H1 (cell line): ENCODE measurements around the gene MRM2. TPM values are rescaled to one million over a fixed set of nuclear protein-coding genes. Genes with fewer than 3 reads are reported as not detected.

Experiments
- CTCF ChIA-PET: fragments of 300-600 bp; sonication (Branson Sonifier 250); formaldehyde crosslinking; loops from one replicate; lab custom pipeline; 2021; ENCODE audit not compliant: partially characterized antibody; lab: Charles Lee
- POLR2A ChIA-PET: fragments of 300-600 bp; sonication (Branson Sonifier 250); formaldehyde crosslinking; loops from one replicate; lab custom pipeline; 2021; ENCODE audit warnings: inconsistent platforms; ENCODE audit not compliant: partially characterized antibody; lab: Charles Lee
- DNase-seq, 2 experiments: peaks; one replicate each; pipeline versions ENCODE4 v3.0.0 to v3.0.0-alpha.2; 2010 to 2022; ENCODE audit warnings: low spot score in 2 of 2, low read depth in 1 of 2, mixed read lengths in 1 of 2
- FAIRE-seq: peaks from 2 replicates; lab custom pipeline; 2011; peaks lifted over from hg19 to GRCh38; lab: Jason Lieb, UNC
- H2AFZ ChIP-seq: 2 replicates; pipeline ENCODE4 v1.8.1; 2012; ENCODE audit warnings: low read length, inconsistent platforms
- H2AK5ac ChIP-seq: 2 replicates; pipeline ENCODE4 v1.6.1; 2013; ENCODE audit warnings: low read depth, low read length
- H2BK120ac ChIP-seq: replicated peaks from 2 replicates; pipeline ENCODE3; 2013; ENCODE audit warnings: low read depth, low read length, inconsistent platforms
- H2BK12ac ChIP-seq: 2 replicates; pipeline ENCODE4 v1.6.1; 2013; ENCODE audit warnings: low read depth, low read length
- H2BK15ac ChIP-seq: 2 replicates; pipeline ENCODE4 v1.6.1; 2013; ENCODE audit warnings: low read length
- H2BK20ac ChIP-seq: 2 replicates; pipeline ENCODE4 v1.6.1; 2013; ENCODE audit warnings: low read length
- H2BK5ac ChIP-seq: 2 replicates; pipeline ENCODE4 v1.6.1; 2013; ENCODE audit warnings: low read depth, low read length
- H3K14ac ChIP-seq: 2 replicates; pipeline ENCODE4 v1.6.1; 2013; ENCODE audit warnings: inconsistent platforms; ENCODE audit not compliant: insufficient read length
- H3K18ac ChIP-seq: 2 replicates; pipeline ENCODE4 v1.6.1; 2013; ENCODE audit warnings: low read length; ENCODE audit errors: extremely low read depth
- H3K23ac ChIP-seq: 2 replicates; pipeline ENCODE4 v1.6.1; 2013; ENCODE audit warnings: inconsistent platforms; ENCODE audit not compliant: insufficient read length
- H3K23me2 ChIP-seq: 2 replicates; pipeline ENCODE4 v1.6.1; 2013; ENCODE audit warnings: low read depth, low read length
- H3K27ac ChIP-seq: 2 replicates; pipeline ENCODE4 v1.6.1; 2011; ENCODE audit warnings: low read depth, low read length, inconsistent platforms
- H3K27me3 ChIP-seq, 4 experiments: replicated peaks in 1 of 4; 1 replicate in 1 of 4; 2 replicates in 3 of 4; pipeline versions ENCODE4 v1.6.1 to v1.8.1; 2011 to 2013; ENCODE audit warnings: low read length in 3 of 4, mild to moderate bottlenecking in 3 of 4, inconsistent platforms in 2 of 4, mixed read lengths in 2 of 4, moderate library complexity in 1 of 4; ENCODE audit not compliant: control insufficient read depth in 3 of 4, insufficient read depth in 3 of 4; ENCODE audit errors: extremely low read depth in 1 of 4
- H3K36me3 ChIP-seq, 4 experiments: 2 replicates each; pipeline versions ENCODE4 v1.6.1 to v1.8.1; 2011 to 2013; ENCODE audit warnings: mild to moderate bottlenecking in 4 of 4, low read length in 3 of 4, moderate library complexity in 2 of 4, control low read depth in 1 of 4, inconsistent platforms in 1 of 4; ENCODE audit not compliant: insufficient read depth in 4 of 4, control insufficient read depth in 2 of 4
- H3K4ac ChIP-seq: replicated peaks from 2 replicates; pipeline ENCODE3; 2013; ENCODE audit warnings: low read length, low read depth, mixed read lengths, inconsistent platforms; ENCODE audit not compliant: insufficient read length
- H3K4me1 ChIP-seq, 4 experiments: replicated peaks in 1 of 4; 1 replicate in 1 of 4; 2 replicates in 3 of 4; pipeline versions ENCODE4 v1.6.1 to v1.8.1; 2011 to 2013; ENCODE audit warnings: low read length in 3 of 4, inconsistent platforms in 2 of 4, mixed read lengths in 1 of 4; ENCODE audit not compliant: insufficient read depth in 4 of 4, control insufficient read depth in 3 of 4
- H3K4me2 ChIP-seq, 2 experiments: 2 replicates each; pipeline versions ENCODE4 v1.6.1 to v1.8.1; 2011 to 2013; ENCODE audit warnings: low read depth in 2 of 2, low read length in 2 of 2, control low read depth in 1 of 2, inconsistent platforms in 1 of 2, mild to moderate bottlenecking in 1 of 2; ENCODE audit not compliant: insufficient read depth in 1 of 2
- H3K4me3 ChIP-seq, 4 experiments: fragments of 200-600, 300-600 bp in 1 of 4; sonication (generic), shearing (Covaris generic), sonication (Bioruptor Twin) in 1 of 4; 2 replicates each; pipeline versions ENCODE4 v1.5.1 to v1.8.1; 2011 to 2016; ENCODE audit warnings: low read length in 4 of 4, low read depth in 3 of 4, control low read depth in 2 of 4, inconsistent platforms in 2 of 4, mild to moderate bottlenecking in 2 of 4, mixed read lengths in 1 of 4, moderate library complexity in 1 of 4; ENCODE audit not compliant: insufficient read depth in 2 of 4; ENCODE audit errors: extremely low read depth in 1 of 4
- H3K56ac ChIP-seq: replicated peaks from 2 replicates; pipeline ENCODE3; 2013; ENCODE audit warnings: low read depth, mild to moderate bottlenecking, mixed read lengths, low read length, inconsistent platforms; ENCODE audit not compliant: insufficient read length
- H3K79me1 ChIP-seq: 2 replicates; pipeline ENCODE4 v1.6.1; 2013; ENCODE audit warnings: low read depth, low read length, control low read depth
- H3K79me2 ChIP-seq, 2 experiments: 2 replicates each; pipeline versions ENCODE4 v1.6.1 to v1.8.1; 2012 to 2013; ENCODE audit warnings: low read length in 2 of 2, mild to moderate bottlenecking in 2 of 2, inconsistent platforms in 1 of 2; ENCODE audit not compliant: insufficient read depth in 2 of 2, control insufficient read depth in 1 of 2
- H3K9ac ChIP-seq, 4 experiments: replicated peaks in 1 of 4; 1 replicate in 1 of 4; 2 replicates in 3 of 4; pipeline versions ENCODE4 v1.6.1 to v1.8.1; 2011 to 2013; ENCODE audit warnings: low read depth in 3 of 4, low read length in 3 of 4, control low read depth in 2 of 4, mild to moderate bottlenecking in 2 of 4, moderate library complexity in 2 of 4, inconsistent platforms in 1 of 4; ENCODE audit errors: extremely low read depth in 1 of 4
- H3K9me3 ChIP-seq, 2 experiments: 2 replicates each; pipeline versions ENCODE4 v1.6.1 to v1.8.1; 2012 to 2013; ENCODE audit warnings: mild to moderate bottlenecking in 2 of 2, moderate library complexity in 2 of 2, control low read depth in 1 of 2, inconsistent platforms in 1 of 2, low read depth in 1 of 2, low read length in 1 of 2, mixed read lengths in 1 of 2; ENCODE audit not compliant: insufficient read depth in 2 of 2
- H4K20me1 ChIP-seq, 2 experiments: replicated peaks in 1 of 2; 2 replicates each; pipeline versions ENCODE3 to v1.8.1; 2011 to 2013; ENCODE audit warnings: inconsistent platforms in 2 of 2, low read length in 2 of 2, mild to moderate bottlenecking in 1 of 2; ENCODE audit not compliant: insufficient read depth in 2 of 2, control insufficient read depth in 1 of 2
- H4K5ac ChIP-seq: 2 replicates; pipeline ENCODE4 v1.6.1; 2013; ENCODE audit warnings: low read length, low read depth, mixed read lengths, inconsistent platforms; ENCODE audit not compliant: insufficient read length
- H4K8ac ChIP-seq: 2 replicates; pipeline ENCODE4 v1.8.0; 2013; ENCODE audit warnings: mild to moderate bottlenecking, moderate library complexity, low read length, inconsistent platforms; ENCODE audit not compliant: insufficient read depth; ENCODE audit errors: extremely low read depth
- H4K91ac ChIP-seq: replicated peaks from 2 replicates; pipeline ENCODE3; 2013; ENCODE audit warnings: low read length, mixed read lengths, inconsistent platforms; ENCODE audit not compliant: insufficient read length
- CBX5 ChIP-seq: fragments of 300-800, 300-1000 bp; sonication (generic); IDR thresholded peaks from 2 replicates; pipeline ENCODE4 v1.7.1; 2016; ENCODE audit warnings: antibody characterized with exemption, low read length, low read depth
- GABPA ChIP-seq: IDR thresholded peaks from 2 replicates; pipeline ENCODE4 v1.6.1; 2011; ENCODE audit warnings: mild to moderate bottlenecking, low read length, moderate library complexity, borderline replicate concordance; ENCODE audit not compliant: insufficient read depth
- GTF2F1 ChIP-seq: IDR thresholded peaks from 2 replicates; pipeline ENCODE4 v1.6.1; 2012; ENCODE audit warnings: low read depth, low read length, improper control_type of control experiment, borderline replicate concordance
- JUND ChIP-seq: IDR thresholded peaks from 2 replicates; pipeline ENCODE4 v1.6.1; 2011; ENCODE audit warnings: mild to moderate bottlenecking, improper control_type of control experiment, low read length
- KDM1A ChIP-seq: fragments of 200-600, 300-600 bp; sonication (generic); IDR thresholded peaks from 2 replicates; pipeline ENCODE4 v1.7.1; 2016; ENCODE audit warnings: mild to moderate bottlenecking, low read length, borderline replicate concordance
- POLR2AphosphoS5 ChIP-seq: IDR thresholded peaks from 2 replicates; pipeline ENCODE4 v1.6.1; 2011; ENCODE audit warnings: low read depth, low read length
- RAD21 ChIP-seq, 2 experiments: IDR thresholded peaks in 1 of 2; conservative IDR thresholded peaks in 1 of 2; 2 replicates each; pipeline ENCODE4 v1.6.1; 2011; ENCODE audit warnings: low read depth in 2 of 2, low read length in 2 of 2, improper control_type of control experiment in 1 of 2, inconsistent platforms in 1 of 2, mild to moderate bottlenecking in 1 of 2, moderate library complexity in 1 of 2
- RBBP5 ChIP-seq: IDR thresholded peaks from 2 replicates; pipeline ENCODE4 v1.7.1; 2012; ENCODE audit warnings: low read depth, mild to moderate bottlenecking, inconsistent platforms, low read length, moderate library complexity, borderline replicate concordance
- TBP ChIP-seq: IDR thresholded peaks from 2 replicates; pipeline ENCODE4 v1.6.1; 2011; ENCODE audit warnings: low read depth, low read length, improper control_type of control experiment
- YY1 ChIP-seq: IDR thresholded peaks from 2 replicates; pipeline ENCODE4 v1.6.1; 2011; ENCODE audit warnings: low read depth, mild to moderate bottlenecking, low read length
- WGBS, 2 experiments: shearing (Covaris generic) in 1 of 2; methylation state at CpG; one replicate each; pipeline versions ENCODE4 v1.1.6 to v1.1.7; 2013 to 2015; ENCODE audit warnings: low lambda C conversion rate in 2 of 2, mixed read lengths in 2 of 2, inconsistent platforms in 1 of 2, low coverage in 1 of 2, missing lambda C conversion rate in 1 of 2; ENCODE audit not compliant: insufficient replicate concordance in 2 of 2, insufficient coverage in 1 of 2, insufficient read length in 1 of 2; ENCODE audit errors: extremely low coverage in 1 of 2, missing lambda C conversion rate in 1 of 2; 5-methylcytosine and 5-hydroxymethylcytosine counted together
- polyA plus RNA-seq, 7 experiments: library from polyadenylated mRNA; depleted of rRNA in 3 of 7; stranded (reverse) in 5 of 7; unstranded in 2 of 7; fragments of >200 nt in 5 of 7; fragments of 200-250 nt in 2 of 7; gene quantifications; 1 replicate in 5 of 7; 2 replicates in 1 of 7; 4 replicates in 1 of 7; pipeline versions ENCODE4 v1.2.1 to v1.2.3, GENCODE V29; 2011 to 2013; ENCODE audit warnings: missing spikeins in 2 of 7, mixed read lengths in 2 of 7
- total RNA-seq: library from RNA; stranded (reverse); fragmentation: NEBNext Ultra II Directional; extraction: Animal tissue kit (Norgen Biotek cat#: 25700); gene quantifications from 2 replicates; pipeline ENCODE4 v1.2.1, GENCODE V29; 2021

MRM2 gene
- total and polyA plus RNA-seq, 2 of the 8 experiments (the other 6 are each of a cell fraction or from before 2014, with no cell fraction given) = 17.2 to 38.6 TPM

DNA sequence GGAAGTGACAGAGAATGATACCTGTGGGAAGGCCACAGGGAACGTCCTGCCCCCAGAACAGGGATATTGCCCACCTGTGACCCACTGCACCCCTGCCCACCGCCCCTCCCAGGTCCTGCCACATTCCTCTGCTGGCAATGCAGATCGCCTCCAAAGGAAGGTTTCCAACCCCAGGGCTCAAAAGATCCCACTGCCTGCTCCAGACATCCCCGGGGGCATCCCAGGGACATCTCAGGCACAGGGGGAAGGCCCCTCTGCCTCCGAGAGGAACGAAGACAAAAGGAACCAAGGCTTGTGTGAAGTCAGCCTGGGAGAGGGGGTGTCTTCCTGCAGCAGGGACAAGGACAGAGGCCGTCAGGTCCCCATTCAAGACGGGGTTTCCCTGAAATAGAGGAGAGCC lies 28.5 kb upstream of the MRM2 start:
- Histone ChIP-seq H4K5ac (no peak overlapping the region), H3K4me2 (peak overlapping the region in 1 of 2 experiments; percentile 43; a peak in 1 of 4 replicates), H3K27me3 (no peaks in the 10 kb centered on the region), H2BK20ac (no peak overlapping the region), H2AK5ac (no peak overlapping the region), H3K4me1 (peaks cover 0 to 12% (median 6%) of the 10 kb centered on the region in 4 experiments; a peak in 6 of 7 replicates), H3K79me1 (no peaks in the 10 kb centered on the region), H3K36me3 (peaks cover 0 to 9% (median 4%) of the 10 kb centered on the region in 4 experiments; a peak in 2 of 8 replicates), H3K9ac (no peak overlapping the region), H2BK5ac (peak overlapping the region; percentile 66; the same call in 1 of the 2 replicates), H2AFZ (no peak overlapping the region), H3K14ac (no peak overlapping the region), H3K4ac (no peak overlapping the region), H2BK120ac (no peak overlapping the region), H3K79me2 (no peaks in the 10 kb centered on the region), H4K20me1 (peaks cover 0 to 2% of the 10 kb centered on the region in 2 experiments), H2BK12ac (no peak overlapping the region), H4K8ac (no peak overlapping the region), H3K23me2 (no peaks in the 10 kb centered on the region), H3K18ac (no peak overlapping the region), H3K56ac (no peak overlapping the region), H3K9me3 (no peaks in the 10 kb centered on the region; a peak in 1 of 4 replicates), H3K27ac (no peak overlapping the region), H4K91ac (peak overlapping the region; percentile 91), H3K4me3 (no peak overlapping the region), H3K23ac (no peak overlapping the region), H2BK15ac (no peak overlapping the region)
- no peak for DNase-seq
- CTCF ChIA-PET = interaction anchor here (1.1 kb wide), 2 partner anchors 22 to 38 kb away, joined by 3 to 4 read pairs; partner anchors contain the start of gene MAD1L1
- FAIRE-seq = no peak
- no peak for TF ChIP-seq JUND
- no peak for TF ChIP-seq RBBP5
- no peak for TF ChIP-seq POLR2AphosphoS5
- TF ChIP-seq GABPA = no peak
- no peak for TF ChIP-seq YY1
- TF ChIP-seq TBP = no peak
- TF ChIP-seq RAD21 (IDR thresholded peaks at IDR 0.05 in 1 of 2, conservative IDR thresholded peaks at IDR 0.05 in 1 of 2; ENCODE audit: low read depth in 2 of 2, low read length in 2 of 2) = no peak
- TF ChIP-seq KDM1A = no peak
- no peak for TF ChIP-seq CBX5
- TF ChIP-seq GTF2F1 = no peak
- POLR2A ChIA-PET = interaction anchor here (0.8 to 1.6 kb wide), 6 partner anchors 12 to 79 kb away, joined by 3 to 5 read pairs (median 3); partner anchors contain the start of genes MRM2 and NUDT1
- WGBS, 2 experiments = 85% methylated on average over 6 of the region's 8 CpGs; no CpG with 5 or more reads in 1 of the 2 experiments
